GM19372 (cell line): ENCODE measurements around the gene PAQR4.

ENCODE experiments used
- ATAC-seq: cut with Tn5 transposase; IDR thresholded peaks from one replicate; pipeline ENCODE4 v1.9.1; 2021; ENCODE audit warnings: mild to moderate bottlenecking, low read depth, moderate library complexity; ENCODE audit not compliant: unreplicated experiment

Gene PAQR4

DNA sequence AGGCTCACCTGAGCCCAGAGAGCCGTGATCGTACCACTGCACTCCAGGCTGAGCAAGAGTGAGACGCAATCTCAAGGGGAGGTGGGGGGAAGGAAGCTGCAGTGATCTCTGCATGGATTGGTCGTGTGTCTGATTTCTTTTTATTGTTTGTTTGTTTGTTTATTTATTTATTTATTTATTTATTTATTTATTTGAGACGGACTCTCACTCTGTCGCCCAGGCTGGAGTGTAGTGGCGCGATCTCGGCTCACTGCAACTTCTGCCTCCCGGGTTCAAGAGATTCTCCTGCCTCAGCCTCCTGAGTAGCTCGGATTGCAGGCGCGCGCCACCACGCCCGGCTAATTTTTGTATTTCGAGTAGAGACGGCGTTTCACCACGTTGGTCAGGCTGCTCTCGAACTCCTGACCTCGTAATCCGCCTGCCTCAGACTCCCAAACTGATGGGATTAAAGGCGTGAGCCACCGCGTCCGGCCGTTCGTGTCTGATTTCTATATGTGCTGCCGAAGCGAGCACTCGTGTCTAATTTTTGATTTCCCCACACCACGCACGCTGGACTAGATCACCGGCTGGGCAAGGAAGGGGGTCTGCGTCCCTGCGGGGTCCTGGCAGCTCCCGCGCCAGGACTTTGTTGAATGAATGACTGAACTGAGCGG lies 50.6 kb downstream of the PAQR4 start:
- no peak for ATAC-seq

DNA sequence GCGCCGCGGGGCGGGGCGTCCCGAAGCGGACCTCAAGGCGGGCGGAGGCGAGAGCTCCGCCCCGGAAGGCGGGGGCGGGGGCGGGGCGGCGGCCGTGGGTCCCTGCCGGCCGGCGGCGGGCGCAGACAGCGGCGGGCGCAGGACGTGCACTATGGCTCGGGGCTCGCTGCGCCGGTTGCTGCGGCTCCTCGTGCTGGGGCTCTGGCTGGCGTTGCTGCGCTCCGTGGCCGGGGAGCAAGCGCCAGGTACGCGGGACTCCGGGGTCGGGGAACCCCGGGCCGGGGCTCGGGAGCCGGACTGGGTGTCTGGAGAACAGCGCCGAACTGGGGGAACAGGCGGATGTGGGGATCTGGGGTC lies 51.1 kb downstream of the PAQR4 start, which contains the start of gene TNFRSF12A:
TSS of gene TNFRSF12A (plus strand) at position 122 of the 357 bp plus-strand sequence. CDS start at position 152, 30 bp downstream.
- no peak for ATAC-seq

DNA sequence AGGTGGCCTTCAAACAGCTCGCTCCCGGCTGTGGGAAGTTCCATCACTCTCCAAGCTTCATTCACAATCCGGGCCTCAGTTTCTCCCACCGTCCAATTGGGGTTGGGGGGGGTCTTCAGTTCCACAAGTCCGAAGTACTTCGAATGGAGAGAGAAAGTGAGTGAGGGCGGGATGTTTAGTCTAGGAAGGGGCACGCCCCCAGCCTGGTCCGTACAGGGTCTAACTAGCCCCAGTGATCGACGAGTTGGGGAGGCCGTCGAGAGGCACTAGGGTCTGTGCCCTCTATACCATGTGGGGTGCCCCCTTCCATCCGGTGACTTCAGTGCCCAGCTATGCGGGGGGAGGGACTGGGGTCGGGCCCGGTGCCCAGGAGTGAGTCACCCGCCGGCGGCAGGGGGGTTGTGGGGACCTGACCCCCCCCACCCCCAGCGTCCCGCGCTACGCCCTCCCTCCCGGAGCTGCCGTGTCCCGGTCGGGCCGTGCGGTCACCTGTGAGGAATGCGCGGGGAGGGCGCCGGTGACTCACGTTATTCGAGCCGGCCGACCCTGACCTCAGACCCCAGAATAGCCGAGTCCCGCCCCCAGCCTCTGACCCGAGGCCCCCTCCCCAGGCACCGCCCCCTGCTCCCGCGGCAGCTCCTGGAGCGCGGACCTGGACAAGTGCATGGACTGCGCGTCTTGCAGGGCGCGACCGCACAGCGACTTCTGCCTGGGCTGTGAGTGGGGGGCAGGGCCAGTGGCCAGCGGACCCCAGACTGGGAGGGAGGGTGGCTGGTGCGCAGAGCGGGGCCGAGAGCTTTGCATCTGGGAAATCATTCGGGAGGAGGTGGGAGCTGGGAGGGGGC lies 51.7 kb downstream of the PAQR4 start:
- no peak for ATAC-seq

DNA sequence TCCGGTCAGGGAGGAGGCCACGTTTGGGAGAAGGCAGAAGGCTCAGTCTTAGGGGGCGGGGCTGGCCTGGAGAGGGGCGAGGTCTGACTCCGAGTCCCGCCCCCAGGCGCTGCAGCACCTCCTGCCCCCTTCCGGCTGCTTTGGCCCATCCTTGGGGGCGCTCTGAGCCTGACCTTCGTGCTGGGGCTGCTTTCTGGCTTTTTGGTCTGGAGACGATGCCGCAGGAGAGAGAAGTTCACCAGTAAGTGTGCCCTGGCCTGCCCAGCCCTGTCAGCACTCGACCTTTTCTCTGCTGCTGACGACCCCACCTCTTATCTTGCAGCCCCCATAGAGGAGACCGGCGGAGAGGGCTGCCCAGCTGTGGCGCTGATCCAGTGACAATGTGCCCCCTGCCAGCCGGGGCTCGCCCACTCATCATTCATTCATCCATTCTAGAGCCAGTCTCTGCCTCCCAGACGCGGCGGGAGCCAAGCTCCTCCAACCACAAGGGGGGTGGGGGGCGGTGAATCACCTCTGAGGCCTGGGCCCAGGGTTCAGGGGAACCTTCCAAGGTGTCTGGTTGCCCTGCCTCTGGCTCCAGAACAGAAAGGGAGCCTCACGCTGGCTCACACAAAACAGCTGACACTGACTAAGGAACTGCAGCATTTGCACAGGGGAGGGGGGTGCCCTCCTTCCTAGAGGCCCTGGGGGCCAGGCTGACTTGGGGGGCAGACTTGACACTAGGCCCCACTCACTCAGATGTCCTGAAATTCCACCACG lies 52.5 kb downstream of the PAQR4 start:
- ATAC-seq, result no peak

DNA sequence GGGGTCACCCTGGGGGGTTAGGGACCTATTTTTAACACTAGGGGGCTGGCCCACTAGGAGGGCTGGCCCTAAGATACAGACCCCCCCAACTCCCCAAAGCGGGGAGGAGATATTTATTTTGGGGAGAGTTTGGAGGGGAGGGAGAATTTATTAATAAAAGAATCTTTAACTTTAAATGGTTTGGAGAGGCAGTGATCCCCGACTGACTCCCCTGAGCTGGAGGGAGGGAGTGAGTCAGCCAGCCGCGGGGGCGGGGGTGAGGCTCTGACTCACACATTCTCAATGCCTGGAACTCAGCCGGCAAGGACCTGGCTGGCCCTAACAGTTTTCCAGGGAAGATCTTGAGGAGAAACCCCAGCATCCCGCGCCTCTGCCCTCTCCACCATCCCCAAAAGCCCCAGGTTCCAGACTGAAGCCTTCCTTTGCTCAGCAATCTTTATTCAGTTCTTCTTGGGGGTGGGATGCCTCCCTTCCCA lies 53.1 kb downstream of the PAQR4 start:
- no peak for ATAC-seq

DNA sequence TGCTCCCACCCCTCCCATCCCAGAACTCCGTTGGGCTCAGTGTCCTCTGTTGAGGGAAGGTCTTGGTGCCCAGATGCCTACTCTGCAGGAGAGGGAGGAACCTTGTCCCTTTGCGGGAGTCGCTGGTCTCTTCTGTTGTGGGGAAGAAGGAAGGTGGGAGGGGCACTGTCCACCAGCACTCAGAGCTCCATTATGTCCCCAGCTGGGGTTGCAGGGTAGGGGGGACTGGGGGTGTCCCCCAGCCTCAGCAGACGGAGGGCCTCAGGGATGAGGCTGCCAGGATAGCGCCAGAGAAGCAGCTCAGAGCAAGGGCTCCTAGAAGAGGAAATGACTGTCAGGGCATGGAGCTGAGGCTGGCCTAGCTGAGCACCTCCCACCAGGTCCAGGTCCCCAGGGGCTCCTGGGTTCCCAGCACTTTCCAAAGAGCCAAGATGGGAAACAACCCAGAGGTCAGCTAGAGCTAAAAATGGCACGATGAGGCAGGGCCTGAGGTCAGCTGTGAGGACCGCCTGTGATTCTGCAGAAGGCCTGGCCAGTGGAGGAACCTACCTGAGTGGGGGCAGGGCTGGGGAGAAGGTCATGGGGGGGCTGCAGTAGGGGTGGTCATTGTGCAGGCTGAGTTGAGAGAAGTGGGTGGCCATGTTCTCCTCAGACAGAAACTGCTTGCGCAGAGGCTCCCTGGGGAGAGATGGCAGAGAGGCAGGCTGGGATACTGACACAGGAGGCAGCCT lies 53.7 kb downstream of the PAQR4 start:
- ATAC-seq, result no peak
